Fibroblast of mammary gland (primary cell): ENCODE data around the gene ZBBX.

Experiments
- DNase-seq: peaks from one replicate; pipeline ENCODE4 v3.0.0-alpha.2; 2010; ENCODE audit warnings: low read depth
- H3K4me3 ChIP-seq: 2 replicates; pipeline ENCODE4 v1.5.1; 2011; ENCODE audit warnings: low read depth, mild to moderate bottlenecking, low read length, moderate library complexity; ENCODE audit not compliant: control insufficient read depth
- CTCF ChIP-seq: conservative IDR thresholded peaks from 2 replicates; pipeline ENCODE4 v1.5.1; 2011; ENCODE audit warnings: low read depth, low read length, inconsistent platforms; ENCODE audit not compliant: control insufficient read depth, insufficient read depth

Gene ZBBX

DNA sequence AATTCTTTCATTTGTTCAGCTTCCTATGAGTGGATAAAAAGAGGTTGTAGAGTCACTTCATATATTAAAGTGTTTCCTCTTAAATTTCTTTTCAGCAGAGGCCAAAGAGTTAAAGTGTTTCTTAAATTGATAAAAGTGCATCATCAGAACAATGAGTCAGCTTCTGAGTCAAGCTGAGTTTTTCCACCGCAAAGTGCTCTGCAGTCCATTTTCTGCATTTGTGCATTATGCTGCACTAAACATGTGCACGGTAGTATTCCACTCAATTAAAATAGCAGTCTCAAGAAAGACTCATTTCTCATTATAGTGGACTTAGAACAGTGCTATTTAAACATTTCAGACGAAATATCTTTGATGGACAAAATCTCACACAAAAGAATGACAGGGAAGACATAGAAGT, 152.0 kb downstream of the ZBBX start:
- TF ChIP-seq CTCF: no peak
- H3K4me3 ChIP-seq: no peak overlapping the region
- DNase-seq: peak; percentile 90

DNA sequence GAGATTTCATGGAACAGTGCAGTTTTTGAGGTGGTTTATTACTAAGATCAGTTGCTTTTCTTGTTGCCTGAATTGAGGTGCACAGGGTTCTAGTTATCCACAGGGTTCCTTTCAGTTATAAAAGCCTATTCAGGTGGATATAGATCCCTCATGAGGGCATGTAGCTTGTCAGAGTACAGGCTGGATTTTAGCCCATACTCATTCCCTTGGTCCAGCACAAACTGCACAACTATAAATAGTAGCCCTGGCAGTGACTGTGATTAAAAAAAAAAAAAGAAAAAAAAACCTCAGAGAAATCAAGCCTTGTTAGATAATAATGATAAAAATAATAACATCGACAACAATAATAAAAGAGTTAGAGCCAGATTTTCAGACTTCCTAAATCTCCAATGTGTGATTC, 154.3 kb downstream of the ZBBX start:
- no peak for DNase-seq
- no peak for TF ChIP-seq CTCF
- H3K4me3 ChIP-seq: no peak overlapping the region

- H3K4me3 ChIP-seq: no peak overlapping the region
- no peak for DNase-seq
- TF ChIP-seq CTCF: no peak
Observed at GRCh38 chr3:167209011-167209410, 171.1 kb downstream of the ZBBX start.

DNA sequence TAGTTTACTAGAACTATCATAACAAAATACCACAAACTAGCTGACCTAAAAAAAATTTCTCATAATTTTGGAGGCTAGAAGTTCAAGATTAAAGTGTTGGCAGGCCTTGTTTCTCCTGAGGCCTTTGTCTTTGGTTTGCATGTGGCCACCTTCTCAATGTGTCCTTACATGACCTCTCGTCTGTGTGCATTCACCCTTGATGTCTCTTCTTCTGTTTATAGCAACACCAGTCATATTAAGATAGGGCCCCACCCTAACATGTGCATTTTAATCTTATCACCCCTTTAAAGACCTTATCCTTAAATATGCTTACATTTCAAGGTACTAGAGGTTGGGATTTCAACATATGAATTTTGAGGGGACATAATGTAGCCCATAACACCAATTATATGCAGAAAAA, 177.0 kb downstream of the ZBBX start:
- no peak for DNase-seq
- TF ChIP-seq CTCF: no peak
- no peak overlapping the region for H3K4me3 ChIP-seq

DNA sequence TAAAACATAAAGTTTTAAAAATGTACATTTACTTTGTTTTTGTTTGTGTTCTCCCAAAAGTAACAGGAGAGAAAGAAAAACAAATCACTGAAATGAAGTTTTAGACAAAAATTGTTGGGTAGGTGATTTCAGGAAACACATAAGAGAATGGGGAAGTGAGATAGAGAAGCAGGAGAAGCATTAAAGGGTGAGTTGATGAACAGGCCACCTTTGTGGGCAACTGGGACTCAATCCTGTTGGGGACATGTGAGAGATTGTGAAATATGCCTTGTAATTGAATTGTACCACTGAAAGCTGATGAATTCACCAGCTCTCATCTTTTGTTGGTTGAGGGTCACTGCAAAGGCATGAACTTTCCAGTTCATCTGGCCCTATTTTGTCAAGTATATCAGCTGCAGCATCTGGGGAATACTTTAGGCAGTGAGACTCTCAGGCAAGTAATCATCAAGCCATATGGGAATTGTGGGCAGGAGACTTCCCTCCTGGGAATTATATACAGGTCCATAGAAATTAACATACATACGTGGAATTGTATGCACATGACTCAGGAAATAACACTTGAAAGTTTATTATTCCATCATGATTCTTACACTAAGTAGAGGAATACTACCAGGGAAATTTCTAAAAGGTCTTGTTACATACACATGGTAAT, 181.0 kb downstream of the ZBBX start:
- no peak for TF ChIP-seq CTCF
- no peak overlapping the region for H3K4me3 ChIP-seq

More for the DNA sequence above, 181.0 kb downstream of the ZBBX start:
- peak; percentile 1 for DNase-seq
